ENCODE results near the gene KAT7.

DNA sequence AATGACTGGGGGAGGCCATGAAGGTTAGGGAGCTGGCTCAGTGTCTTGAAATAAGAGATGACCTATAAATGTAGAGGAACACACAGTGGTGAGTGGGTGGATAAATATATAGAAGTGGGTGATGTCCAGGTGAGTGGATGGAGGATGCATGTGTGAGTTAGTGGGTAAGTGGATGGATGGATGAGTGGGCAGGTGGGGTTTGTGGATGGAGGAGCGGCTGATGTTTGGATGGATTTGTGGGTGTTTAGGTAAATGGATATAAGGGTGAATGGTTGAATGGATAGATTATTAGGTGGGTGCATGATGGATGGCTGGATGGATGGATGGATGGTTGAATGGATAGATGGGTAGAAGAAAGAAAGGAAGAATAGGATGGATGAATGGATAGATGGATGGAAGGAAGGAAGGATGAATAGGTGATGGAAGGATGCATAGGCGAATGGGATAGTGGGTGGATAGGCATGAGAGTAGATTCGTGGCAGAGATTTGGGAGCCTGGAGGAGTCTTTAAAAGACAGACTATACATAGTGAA is 78.5 kb downstream of the KAT7 start:
- TF ChIP-seq POLR2AphosphoS5 (IDR thresholded peaks at IDR 0.05; ENCODE audit: borderline replicate concordance, low read depth, low read length): no peak
- no peak for TF ChIP-seq EZH2 (IDR thresholded peaks at IDR 0.05)
